NCI-H460 (cell line): ENCODE results near the gene DHCR24. TPM values are rescaled to one million over a fixed set of nuclear protein-coding genes. Genes with fewer than 3 reads are reported as not detected.
"Not testable (repeated sequence)": the region's sequence is repeated elsewhere in the genome, so short reads cannot be mapped to it uniquely, and the experiment has no call there.

ENCODE experiments used
- DNase-seq: peaks from one replicate; pipeline ENCODE4 v3.0.0-alpha.2; 2016; ENCODE audit warnings: low read depth; ENCODE audit errors: extremely low read depth
- polyA plus RNA-seq: library from polyadenylated mRNA; depleted of rRNA; stranded (reverse); fragments of >200 nt; gene quantifications from 2 replicates; pipeline ENCODE4 v1.2.3, GENCODE V29; 2014; cell fraction: nucleus; rRNA removed
- total RNA-seq: library from RNA; depleted of rRNA; stranded (reverse); fragments of >200 nt; shearing (Covaris generic); gene quantifications from 2 replicates; pipeline ENCODE4 v1.2.3, GENCODE V29; 2014; rRNA removed

The DHCR24 gene, protein sequence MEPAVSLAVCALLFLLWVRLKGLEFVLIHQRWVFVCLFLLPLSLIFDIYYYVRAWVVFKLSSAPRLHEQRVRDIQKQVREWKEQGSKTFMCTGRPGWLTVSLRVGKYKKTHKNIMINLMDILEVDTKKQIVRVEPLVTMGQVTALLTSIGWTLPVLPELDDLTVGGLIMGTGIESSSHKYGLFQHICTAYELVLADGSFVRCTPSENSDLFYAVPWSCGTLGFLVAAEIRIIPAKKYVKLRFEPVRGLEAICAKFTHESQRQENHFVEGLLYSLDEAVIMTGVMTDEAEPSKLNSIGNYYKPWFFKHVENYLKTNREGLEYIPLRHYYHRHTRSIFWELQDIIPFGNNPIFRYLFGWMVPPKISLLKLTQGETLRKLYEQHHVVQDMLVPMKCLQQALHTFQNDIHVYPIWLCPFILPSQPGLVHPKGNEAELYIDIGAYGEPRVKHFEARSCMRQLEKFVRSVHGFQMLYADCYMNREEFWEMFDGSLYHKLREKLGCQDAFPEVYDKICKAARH
- 5.1 and 5.4 TPM in 2 replicates for total RNA-seq
- polyA plus RNA-seq: 50.7 and 81.6 TPM in 2 replicates

DNA sequence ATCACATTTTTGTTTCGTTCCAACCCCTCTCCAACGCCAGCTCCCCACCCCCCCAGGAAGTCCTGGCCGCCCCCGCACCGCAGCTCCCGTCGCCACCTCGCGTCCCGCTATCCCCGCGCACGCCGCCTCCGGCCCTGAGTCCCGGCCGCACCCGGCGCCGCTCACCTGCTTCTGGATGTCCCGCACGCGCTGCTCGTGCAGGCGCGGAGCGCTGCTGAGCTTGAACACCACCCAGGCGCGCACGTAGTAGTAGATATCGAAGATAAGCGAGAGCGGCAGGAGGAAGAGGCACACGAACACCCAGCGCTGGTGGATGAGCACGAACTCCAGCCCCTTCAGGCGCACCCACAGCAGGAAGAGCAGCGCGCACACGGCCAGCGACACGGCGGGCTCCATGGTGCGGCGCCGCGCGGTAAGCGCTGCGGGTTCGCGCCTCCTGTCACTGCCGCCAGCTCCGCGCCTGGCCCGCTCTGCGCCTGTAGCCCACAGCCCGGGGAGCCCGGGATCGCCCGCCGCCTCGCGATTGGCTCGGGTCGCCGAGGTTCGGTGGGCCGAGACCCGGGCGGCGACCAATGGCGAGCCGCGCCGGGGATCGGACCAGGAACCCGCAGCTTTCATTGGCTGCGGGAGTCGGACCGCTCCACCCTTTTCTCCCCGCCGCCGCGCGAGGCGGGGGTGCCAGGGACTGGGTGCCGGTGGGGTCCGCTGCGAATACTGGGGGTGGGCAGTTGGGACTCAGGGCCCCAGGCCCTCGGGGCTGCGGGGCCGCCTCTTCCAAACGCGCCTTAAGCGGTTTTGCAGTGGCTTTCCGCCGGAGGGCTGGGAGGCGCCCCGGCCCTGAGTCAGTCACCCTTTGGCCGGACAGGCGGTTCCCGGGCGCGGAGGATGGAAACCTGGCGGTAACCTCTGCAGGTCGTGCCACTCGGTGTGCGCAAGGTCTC lies at the start of gene DHCR24:
DHCR24 (minus strand) TSS at position 472 of the 941 bp plus-strand sequence; CDS start at position 396, 76 bp downstream.
- peak; percentile 62 for DNase-seq

DNA sequence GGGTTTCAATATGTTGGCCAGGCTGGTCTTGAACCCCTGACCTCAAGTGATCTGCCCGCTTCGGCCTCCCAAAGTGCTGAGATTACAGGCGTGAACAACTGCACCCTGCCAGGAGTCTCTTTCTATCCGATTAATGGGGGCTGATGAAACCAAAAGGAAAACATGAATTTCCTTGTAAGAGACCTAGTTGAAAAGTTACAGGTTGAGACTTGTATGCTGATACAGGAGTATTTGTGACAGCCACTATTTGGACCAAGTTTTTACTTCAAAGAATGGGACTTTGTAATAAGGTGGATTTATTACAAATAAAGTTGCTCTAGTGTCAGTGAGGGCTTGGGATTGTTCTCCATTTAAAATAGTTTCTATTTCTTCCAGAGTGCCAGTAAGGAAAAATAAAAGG lies 49.8 kb upstream of the DHCR24 start:
- no peak for DNase-seq

- no peak for DNase-seq
Measured at GRCh38 chr1:54934869-54935268, 47.9 kb upstream of the DHCR24 start.

GRCh38 chr1:54934081-54934480 lies 47.1 kb upstream of the DHCR24 start:
- DNase-seq: not testable (repeated sequence)

DNA sequence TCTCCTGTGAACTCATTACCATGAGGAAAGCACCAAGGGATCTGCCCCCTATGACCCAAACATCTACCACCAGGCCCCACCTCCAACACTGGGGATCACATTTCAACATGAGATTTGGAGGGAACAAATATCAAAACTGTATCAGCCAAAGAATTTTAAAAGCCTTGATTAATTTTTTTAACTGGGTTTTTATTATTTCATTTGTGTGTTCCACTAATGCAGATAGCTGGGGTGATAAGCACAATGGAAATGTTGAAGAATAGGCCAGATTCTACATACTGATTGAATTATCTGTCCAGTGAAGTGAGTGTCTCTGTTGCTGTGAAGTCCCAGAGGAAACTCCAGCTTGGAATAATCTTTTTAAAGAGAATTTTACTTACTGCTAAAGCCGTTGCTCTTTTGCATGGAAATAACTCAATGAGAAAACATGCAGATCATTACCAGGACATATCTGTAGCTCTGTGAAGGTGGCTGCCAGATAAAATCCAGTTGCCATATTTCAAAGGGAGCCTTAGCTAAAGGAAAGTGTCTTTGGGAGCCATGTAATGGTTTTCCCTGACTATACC lies 44.4 kb upstream of the DHCR24 start:
- no peak for DNase-seq

- DNase-seq: no peak
Measured at GRCh38 chr1:54929700-54930099, 42.7 kb upstream of the DHCR24 start.

DNA sequence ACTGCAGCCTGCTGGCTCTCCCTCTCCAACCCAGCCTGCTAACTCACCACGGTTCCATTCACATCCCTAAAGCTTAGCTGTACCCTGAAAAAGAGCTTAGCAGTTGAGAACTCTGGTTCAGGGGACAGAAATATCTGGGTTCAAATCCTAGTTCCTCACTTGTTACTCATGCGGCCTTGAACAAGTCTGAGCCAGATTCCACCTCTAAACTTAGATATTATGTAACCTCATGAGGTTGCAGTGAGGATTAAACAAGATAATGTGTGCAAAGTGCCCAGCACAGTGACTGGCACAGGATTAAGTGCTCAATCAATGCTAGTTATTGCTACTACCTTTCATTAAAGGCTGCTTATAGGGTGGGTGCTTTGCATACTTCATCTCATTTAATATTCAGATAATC lies 41.3 kb upstream of the DHCR24 start:
- DNase-seq: no peak

DNA sequence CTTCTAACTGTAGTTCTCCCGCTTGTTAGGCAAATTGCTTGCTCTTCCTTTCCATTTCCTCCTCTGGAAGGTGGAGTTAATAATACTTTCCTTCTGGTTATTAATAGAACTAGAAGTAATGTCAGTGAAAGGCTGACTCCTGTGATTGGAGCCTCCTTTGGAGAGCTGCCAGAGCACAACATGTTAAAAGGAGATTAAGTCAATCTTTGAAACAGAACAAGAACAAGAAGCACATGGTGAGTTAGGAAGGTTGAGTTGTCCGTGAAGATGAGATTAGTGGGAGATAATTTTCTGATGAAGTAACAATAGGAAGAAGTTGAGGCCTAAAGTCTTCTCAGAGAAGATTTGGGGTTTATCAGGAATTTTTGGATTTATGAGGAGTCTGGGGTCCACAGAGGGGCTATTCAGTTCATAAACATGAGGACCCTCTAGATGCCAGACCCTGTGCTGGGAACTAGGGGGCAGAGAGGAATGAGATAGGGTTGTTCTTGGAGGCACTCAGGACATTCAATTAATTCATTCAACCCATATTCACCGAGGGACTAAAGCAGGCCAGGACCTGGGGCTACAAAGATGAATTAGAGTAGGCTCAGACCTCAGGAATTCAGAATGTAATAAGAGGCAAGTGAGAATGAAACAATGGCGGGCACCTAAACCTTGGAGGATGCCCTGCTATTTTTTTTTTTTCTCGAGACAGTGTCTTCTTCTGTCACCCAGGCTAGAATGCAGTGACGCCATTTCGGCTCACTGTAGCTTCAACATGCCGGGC lies 40.7 kb upstream of the DHCR24 start:
- DNase-seq: no peak

- no peak for DNase-seq
Measured at GRCh38 chr1:54926970-54927369, 40.0 kb upstream of the DHCR24 start.

DNA sequence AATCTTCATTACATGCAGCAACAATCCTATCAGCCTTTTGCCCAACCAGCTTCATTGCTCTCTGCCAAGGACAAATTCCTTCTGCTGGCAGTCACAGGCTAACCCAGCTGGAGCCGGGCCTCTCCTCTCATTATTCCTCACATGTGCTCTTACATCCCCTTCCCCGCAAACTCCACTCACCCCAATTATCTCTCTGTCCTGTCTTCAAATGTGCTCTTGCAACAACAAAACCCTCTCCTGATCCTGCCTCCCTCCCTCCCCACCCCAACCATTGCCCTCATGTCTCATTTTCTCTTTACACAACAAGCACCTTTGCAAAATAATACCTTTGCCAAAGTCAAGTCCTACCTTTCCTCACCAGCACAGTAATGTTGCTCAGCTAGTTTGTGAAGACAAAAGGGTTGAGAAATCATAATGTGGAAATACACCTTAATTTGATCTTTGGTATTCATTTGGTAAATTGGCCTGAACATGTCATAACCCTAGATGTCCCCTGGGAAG lies 36.0 kb upstream of the DHCR24 start:
- DNase-seq: no peak

DNA sequence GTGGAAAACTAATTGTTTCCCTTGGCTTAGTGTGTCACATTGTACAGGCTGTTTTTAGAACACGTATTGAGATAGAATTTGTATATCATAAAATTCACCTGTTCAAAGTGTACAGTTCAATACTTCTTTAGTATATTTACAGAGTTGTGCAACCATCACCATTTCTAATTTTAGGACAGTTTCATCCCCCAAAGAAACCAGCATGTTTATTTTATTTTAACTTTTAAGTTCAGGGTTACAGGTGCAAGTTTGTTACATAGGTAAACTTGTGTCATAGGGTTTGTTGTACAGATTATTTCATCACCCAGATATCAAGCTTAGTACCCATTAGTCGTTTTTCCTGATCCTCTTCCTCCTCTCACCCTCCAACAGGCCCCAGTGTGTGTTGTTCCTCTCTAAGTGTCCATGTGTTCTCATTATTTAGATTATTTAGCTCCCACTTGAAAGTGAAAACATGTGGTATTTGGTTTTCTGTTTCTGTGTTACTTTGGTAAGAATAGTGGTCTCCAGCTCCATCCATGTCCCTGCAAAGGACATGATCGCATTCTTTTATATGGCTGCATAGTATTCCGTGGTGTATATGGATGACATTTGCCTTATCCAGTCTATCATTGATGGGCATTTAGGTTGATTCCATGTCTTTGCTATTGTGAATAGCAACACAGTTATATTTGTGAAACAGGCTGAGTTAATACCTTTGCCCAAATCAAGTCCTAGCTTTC lies 35.2 kb upstream of the DHCR24 start:
- DNase-seq: no peak

DNA sequence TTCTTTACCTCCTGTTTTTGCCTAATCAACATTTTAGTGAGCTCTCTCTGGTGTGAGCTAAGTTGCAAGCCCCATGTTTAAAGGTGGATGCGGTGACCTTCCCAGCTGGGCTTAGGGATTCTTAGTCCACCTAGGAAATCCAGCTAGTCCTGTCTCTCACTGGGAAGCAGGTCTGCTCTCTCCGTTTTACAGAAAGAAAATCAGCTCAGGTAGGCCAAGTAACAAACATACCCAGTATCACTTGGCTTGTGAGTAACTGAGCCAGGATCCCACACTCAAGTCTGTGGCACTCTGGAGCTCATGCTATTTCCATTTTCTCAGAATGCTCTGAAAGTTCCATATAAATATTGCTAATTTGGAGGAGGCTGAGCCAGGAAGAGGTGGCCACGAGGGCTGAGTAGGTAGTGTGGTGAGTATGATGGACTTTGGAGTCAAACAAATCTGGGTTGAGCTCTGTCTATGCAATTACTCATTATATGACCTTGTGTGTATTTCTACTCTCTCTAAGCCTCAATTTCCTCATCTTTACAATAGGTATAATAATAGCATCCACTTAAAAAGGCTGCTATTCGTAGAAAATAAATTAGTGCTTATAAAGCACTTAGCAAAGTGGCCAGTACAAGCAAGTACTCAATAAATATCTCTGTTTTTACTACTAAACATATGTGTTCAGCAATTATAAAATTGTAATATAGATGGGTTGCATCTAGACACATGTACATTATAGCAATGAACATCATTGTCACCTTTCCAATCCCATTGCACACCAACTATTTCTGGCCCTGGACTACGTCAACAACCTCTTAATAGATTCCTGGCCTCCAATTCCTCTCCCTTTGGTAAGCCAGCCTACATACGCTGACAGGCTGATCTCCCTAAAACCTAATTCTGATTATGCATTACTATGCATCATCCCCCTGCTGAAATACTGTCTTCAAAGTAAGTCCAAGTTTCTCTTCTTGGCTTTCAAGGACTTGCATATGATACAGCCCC lies 32.7 kb upstream of the DHCR24 start:
- DNase-seq: no peak

DNA sequence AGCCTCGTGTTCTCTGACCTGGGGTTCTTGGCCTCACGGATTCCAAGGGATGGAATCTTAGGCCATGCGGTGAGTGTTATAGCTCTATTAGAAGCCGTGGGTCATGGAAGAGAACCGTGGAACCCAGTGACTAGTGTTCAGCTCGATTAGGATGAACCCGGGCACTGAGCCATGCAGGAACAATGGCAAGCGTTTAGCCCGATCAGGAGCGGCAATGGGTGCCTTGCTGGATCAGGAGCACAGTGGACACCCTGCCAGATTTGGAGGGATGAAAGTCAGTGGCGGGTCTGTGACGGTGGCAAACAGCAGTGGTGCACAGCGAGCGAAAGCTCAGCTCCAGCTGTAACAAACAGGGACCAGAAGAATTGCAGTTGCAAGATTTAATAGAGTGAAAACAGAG lies 24.1 kb upstream of the DHCR24 start:
- not testable (repeated sequence) for DNase-seq

- DNase-seq: no peak
Measured at GRCh38 chr1:54906586-54906985, 19.6 kb upstream of the DHCR24 start.

DNA sequence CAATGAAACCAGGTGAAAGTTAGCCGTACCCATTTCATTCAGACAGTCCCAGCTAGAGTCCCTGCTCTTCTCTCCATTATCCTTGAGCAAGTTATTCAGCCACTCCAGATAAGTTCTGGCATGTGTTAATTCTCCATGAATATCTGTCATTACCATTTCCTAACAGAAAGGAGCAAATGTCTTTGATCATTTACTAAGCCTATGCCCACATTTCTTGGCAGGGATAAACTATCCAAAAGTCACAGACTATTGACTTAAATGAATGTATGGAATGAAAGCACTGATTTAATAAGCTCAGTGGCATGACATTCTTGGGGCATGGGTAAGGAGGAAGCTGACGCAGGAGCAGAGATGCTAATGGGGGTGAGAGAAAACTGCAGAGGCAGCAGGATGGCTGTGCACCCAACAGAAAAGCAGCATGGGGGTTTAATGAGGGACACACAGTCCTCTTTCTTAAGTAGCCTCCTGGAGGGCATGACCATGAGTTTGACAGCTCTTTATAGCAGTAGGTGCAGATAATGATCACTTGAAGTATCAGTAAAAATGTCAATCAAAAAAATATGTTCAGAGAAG lies 17.6 kb upstream of the DHCR24 start:
- no peak for DNase-seq

- DNase-seq: no peak
Measured at GRCh38 chr1:54894271-54894670, 7.3 kb upstream of the DHCR24 start.

- DNase-seq: no peak
Measured at GRCh38 chr1:54892586-54892985, 5.6 kb upstream of the DHCR24 start.
